GM12878 (cell line): ENCODE measurements around the gene LGALS4. TPM values are rescaled to one million over a fixed set of nuclear protein-coding genes. Genes with fewer than 3 reads are reported as not detected.

ENCODE experiments used
- CHD1 ChIP-seq: IDR thresholded peaks from 2 replicates; pipeline ENCODE4 v1.6.1; 2012; ENCODE audit warnings: low read depth, low read length, improper control_type of control experiment
- E2F4 ChIP-seq: IDR thresholded peaks from 2 replicates; pipeline ENCODE4 v1.6.1; 2012; ENCODE audit warnings: low read depth, low read length, improper control_type of control experiment
- GATAD2B ChIP-seq: fragments of 450-650 bp; conservative IDR thresholded peaks from 2 replicates; pipeline ENCODE4 v1.6.1; 2017; ENCODE audit warnings: low read depth, mild to moderate bottlenecking, moderate library complexity
- IKZF2 ChIP-seq, 2 experiments: fragments of 450-650 bp; IDR thresholded peaks; 2 replicates each; pipeline ENCODE4 v1.6.1; 2017; ENCODE audit warnings: mild to moderate bottlenecking in 2 of 2, moderate library complexity in 2 of 2
- MAX ChIP-seq: IDR thresholded peaks from 2 replicates; pipeline ENCODE4 v1.6.1; 2012; ENCODE audit warnings: low read depth, low read length, improper control_type of control experiment
- MLLT1 ChIP-seq: fragments of 450-650 bp; IDR thresholded peaks from 2 replicates; pipeline ENCODE4 v1.6.1; 2016; ENCODE audit warnings: mild to moderate bottlenecking
- MTA2 ChIP-seq: fragments of 450-650 bp; IDR thresholded peaks from 2 replicates; pipeline ENCODE4 v1.6.1; 2016; ENCODE audit warnings: low read depth, mild to moderate bottlenecking, moderate library complexity
- NKRF ChIP-seq: fragments of 450-650 bp; conservative IDR thresholded peaks from 2 replicates; pipeline ENCODE4 v1.6.1; 2017; ENCODE audit warnings: mild to moderate bottlenecking, moderate library complexity
- NR2F1 ChIP-seq: fragments of 450-650 bp; conservative IDR thresholded peaks from 2 replicates; pipeline ENCODE4 v1.6.1; 2017; ENCODE audit warnings: mild to moderate bottlenecking
- PAX8 ChIP-seq: fragments of 450-650 bp; IDR thresholded peaks from 2 replicates; pipeline ENCODE4 v1.6.1; 2017; ENCODE audit warnings: mild to moderate bottlenecking, moderate library complexity
- RELB ChIP-seq: fragments of 450-650 bp; IDR thresholded peaks from 2 replicates; pipeline ENCODE4 v1.6.1; 2017; ENCODE audit warnings: low read depth, mild to moderate bottlenecking, moderate library complexity
- REST ChIP-seq: IDR thresholded peaks from 2 replicates; pipeline ENCODE4 v1.6.1; 2012; ENCODE audit warnings: mild to moderate bottlenecking, low read depth, low read length
- SIN3A ChIP-seq: IDR thresholded peaks from 2 replicates; pipeline ENCODE4 v1.6.1; 2012; ENCODE audit warnings: low read depth, low read length, improper control_type of control experiment
- SP1 ChIP-seq: IDR thresholded peaks from one replicate; pipeline ENCODE4 v1.6.1; 2011; ENCODE audit warnings: low read depth, low read length
- ZNF384 ChIP-seq: IDR thresholded peaks from 2 replicates; pipeline ENCODE4 v1.6.1; 2012; ENCODE audit warnings: low read depth, mild to moderate bottlenecking, low read length, improper control_type of control experiment, borderline replicate concordance
- polyA plus RNA-seq, 11 experiments: library from polyadenylated mRNA; depleted of rRNA in 4 of 11; unstranded in 6 of 11; stranded (reverse) in 5 of 11; fragments of >200 nt; fragmentation: Nextera tagmentation in 4 of 11; fragmentation: Illumina TruSeq in 1 of 11; extraction: Ambion mirVana in 4 of 11; extraction: Trizol in 1 of 11; gene quantifications; 1 replicate in 1 of 11; 2 replicates in 10 of 11; pipeline versions ENCODE4 v1.2.1 to v1.2.3, GENCODE V29; 2011 to 2016; ENCODE audit warnings: inconsistent platforms in 2 of 11, missing spikeins in 2 of 11, low read depth in 1 of 11
- total RNA-seq, 4 experiments: library from RNA; depleted of rRNA in 3 of 4; stranded (reverse); fragments of >200 nt in 3 of 4; fragmentation: Illumina TruSeq in 1 of 4; extraction: Trizol in 1 of 4; gene quantifications; 2 replicates each; pipeline versions ENCODE4 v1.2.1 to v1.2.3, GENCODE V29; 2013 to 2021
- TF ChIP-seq, protein P1 (sequence below): fragments of 450-650 bp; IDR thresholded peaks from 2 replicates; pipeline ENCODE4 v1.6.1; 2017; ENCODE audit warnings: mild to moderate bottlenecking

The LGALS4 gene
- total and polyA plus RNA-seq, 10 of the 15 experiments (the other 5 are each of a cell fraction or from before 2014, with no cell fraction given) = 0.13 to 2.1 (median 0.26) TPM; not detected in 4

- TF ChIP-seq, protein P1, sequence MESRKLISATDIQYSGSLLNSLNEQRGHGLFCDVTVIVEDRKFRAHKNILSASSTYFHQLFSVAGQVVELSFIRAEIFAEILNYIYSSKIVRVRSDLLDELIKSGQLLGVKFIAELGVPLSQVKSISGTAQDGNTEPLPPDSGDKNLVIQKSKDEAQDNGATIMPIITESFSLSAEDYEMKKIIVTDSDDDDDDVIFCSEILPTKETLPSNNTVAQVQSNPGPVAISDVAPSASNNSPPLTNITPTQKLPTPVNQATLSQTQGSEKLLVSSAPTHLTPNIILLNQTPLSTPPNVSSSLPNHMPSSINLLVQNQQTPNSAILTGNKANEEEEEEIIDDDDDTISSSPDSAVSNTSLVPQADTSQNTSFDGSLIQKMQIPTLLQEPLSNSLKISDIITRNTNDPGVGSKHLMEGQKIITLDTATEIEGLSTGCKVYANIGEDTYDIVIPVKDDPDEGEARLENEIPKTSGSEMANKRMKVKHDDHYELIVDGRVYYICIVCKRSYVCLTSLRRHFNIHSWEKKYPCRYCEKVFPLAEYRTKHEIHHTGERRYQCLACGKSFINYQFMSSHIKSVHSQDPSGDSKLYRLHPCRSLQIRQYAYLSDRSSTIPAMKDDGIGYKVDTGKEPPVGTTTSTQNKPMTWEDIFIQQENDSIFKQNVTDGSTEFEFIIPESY = no peak
- TF ChIP-seq NR2F1 (peak; percentile 8; the same call in 1 of the 2 replicates), RELB (peak; percentile 59; the same call in 1 of the 2 replicates), MLLT1 (peak; percentile 10; the same call in 1 of the 2 replicates), REST (no peak), CHD1 (no peak), PAX8 (no peak), NKRF (peak; percentile 42; the same call in 1 of the 2 replicates), ZNF384 (no peak), E2F4 (no peak), GATAD2B (0 out of 2 replicates have a peak, but pooled peaks have one; percentile 71), MTA2 (peak; percentile 40; the same call in 1 of the 2 replicates), SP1 (no peak), SIN3A (peak; percentile 46; the same call in 1 of the 2 replicates), MAX (peak; percentile 34; the same call in 1 of the 2 replicates), IKZF2 (IDR thresholded peaks at IDR 0.05) (peak; percentile 51 to 61; a peak in 3 of 4 replicates)
These were observed 39.7 kb upstream of the LGALS4 start (continued) for GRCh38 chr19:38852231-38853044.
